Measurements from ENCODE around the gene ADGRE1.

Gene ADGRE1

DNA sequence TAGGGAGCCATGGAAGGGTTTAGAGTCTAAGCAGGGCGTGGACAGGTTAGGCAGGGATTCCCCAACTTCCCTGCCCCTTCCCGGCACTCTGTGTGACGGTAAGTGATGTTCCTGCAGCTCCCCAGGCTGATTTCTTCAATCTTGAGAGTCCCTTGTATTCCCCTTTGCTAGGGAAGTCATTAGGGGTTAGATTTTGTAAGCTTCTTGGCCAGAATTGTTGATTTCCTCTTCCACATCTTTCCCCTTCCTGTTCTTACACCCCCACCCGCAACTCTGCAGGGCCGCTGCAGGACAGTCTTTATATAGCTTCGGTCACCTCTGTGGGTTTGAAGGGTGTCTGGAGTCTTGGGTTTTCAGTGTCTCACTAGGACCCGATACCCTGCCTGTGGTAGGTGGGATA lies 10.6 kb upstream of the ADGRE1 start:
- no peak for DNase-seq

DNA sequence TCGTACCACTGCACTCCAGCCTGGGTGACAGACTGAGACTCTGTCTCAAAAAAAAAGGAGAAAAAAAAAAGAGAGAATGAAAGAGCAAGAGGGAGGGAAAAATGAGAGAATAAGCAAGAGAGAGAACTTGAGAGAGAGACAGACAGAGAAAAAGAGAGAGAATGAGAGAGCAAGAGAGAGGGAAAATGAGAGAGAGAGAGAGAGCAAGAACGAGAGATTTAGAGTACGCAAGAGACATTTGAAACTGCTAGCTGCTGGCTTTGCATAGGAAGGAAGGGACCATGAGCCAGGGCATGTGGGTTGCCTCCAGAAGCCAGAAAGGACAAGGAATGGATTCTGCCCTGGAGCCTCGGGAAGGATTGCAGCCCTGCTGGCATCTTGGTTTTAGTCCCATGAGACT lies 9.6 kb upstream of the ADGRE1 start:
- DNase-seq = no peak

GRCh38 chr19:6886277-6886897 lies 992 bp upstream of the ADGRE1 start:
- DNase-seq = no peak

DNA sequence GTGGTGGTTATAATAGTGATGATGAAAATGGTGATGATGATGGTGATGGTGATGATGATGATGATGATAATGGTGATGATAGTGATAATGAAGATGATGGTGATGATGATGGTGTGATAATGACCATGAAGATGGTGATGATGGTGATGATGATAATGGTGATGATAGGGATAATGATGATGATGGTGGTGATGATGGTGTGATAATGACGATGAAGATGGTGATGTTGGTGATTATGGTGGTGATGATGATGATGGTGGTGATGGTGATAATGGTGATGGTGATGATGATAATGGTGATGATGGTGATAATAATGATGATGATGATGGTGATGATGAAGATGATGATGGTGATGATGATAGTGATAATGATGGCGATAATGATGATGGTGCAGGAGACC lies 1.6 kb downstream of the ADGRE1 start:
- no peak for DNase-seq

DNA sequence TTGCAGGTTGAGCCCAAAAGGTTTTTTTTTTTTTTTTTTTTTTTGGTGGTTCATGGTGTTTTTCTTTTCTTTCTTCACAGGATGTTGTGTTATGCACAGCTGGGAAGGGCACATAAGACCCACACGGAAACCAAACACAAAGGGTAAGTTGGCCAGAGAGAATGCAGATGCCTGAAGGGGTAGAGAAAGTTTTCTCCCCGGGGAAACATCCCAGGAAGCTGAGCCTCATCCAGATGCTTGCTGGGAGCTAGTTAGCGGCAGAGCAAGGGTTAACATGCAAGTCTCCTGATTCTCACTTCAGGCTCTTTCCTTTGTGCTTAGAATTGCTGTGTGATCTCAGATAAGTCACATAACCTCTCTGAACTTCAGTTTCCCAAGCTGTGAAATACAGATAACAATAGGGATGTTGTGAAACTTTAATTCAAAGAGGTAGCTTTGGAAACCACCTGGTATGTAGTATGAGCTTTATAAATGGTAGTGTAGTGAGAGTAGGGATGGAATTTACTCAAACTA lies 3.1 kb downstream of the ADGRE1 start:
- DNase-seq = no peak

DNA sequence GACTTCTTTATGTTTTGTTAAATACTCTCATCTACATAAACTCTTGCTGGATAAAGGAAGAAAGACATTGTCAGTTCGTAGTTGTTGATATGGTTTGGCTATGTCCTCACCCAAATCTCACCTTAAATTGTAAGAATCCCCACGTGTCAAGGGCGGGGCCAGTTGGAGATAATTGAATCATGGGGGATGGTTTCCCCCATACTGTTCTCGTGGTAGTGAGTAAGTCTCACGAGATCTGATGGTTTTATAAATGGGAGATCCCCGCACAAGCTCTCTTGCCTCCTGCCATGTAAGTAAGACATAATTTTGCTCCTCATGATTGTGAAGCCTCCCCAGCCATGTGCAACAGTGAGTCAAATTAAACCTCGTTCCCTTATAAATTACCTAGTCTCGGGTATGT lies 3.6 kb downstream of the ADGRE1 start:
- peak; percentile 47 for DNase-seq

- no peak for DNase-seq
Observed at GRCh38 chr19:6891761-6892385, 4.5 kb downstream of the ADGRE1 start.

DNA sequence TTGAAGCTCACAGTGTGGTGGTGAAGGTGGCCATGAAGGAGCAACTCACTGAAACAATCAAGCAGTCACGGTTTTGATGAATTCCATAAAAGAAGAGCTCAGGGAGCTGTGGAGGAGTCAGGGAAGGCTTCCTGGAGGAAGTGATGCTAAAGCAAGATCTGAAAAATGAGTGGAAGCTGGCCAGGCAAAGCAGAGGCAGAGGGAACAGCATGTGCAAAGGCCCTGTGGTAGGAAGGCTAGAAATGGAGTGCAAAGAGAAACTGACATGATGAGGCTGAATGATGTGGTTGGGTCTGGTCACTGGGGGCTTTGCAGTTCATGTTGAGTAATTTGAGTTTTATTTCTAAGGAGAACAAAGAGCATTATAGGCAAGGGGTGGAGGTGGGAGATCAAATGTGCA lies 6.9 kb downstream of the ADGRE1 start:
- no peak for DNase-seq

DNA sequence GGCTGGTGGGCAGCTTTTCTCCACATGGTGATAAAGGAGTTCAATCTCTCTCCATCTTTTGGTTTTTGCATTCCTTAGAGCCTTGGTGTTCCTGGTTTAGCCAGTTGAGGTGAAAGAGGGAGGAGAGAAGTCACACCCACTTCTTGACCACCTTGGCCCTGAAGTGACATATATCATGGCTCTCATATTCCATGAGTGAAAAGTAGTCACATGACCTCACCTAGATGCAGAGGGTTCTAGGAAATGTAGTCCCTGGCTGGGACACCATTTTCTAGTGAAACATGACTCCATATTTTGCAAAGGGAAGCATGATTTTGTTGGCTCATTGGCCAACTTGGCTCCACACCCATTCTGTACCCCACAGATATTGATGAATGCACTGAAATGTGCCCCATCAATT lies 16.1 kb downstream of the ADGRE1 start:
- no peak for DNase-seq

DNA sequence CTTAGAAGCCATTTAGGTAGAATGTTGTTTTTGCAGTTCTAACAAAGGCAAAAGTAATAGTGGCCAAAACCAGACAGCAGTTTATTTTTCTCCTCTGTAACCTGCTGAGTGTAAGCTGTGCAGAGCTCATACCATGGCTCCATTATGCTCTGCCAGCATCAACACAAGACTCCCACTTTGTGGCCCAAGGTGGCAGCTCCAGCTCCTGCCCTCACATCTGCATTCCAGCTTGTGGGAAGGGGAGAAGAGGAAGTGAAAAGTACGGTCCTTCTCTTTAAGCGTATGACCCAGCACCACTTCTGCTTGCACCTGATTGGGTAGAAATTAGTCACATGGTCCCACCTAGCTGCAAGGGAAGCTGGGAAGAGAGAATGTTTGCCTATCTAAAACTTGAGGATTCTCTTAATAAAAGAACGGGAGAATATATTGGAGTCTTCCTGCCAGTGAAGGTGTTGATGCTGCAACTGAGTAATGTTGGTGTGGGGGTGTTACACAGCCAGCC lies 19.2 kb downstream of the ADGRE1 start:
- no peak for DNase-seq

DNA sequence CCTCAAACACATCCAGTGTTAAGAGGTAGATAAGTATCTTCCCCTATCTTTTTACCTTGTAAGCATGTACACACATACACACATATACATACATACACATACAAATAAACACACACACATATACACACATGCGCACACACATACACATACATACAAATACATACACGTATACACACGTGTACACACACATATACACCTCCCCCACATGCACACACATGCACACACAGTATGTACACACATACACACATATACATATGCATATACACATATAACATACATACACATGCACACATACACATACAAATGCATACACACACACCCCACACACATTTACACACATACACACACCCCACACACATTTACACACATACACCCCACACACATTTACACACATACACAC lies 24.1 kb downstream of the ADGRE1 start:
- no peak for DNase-seq

GRCh38 chr19:6914321-6914720 lies 26.9 kb downstream of the ADGRE1 start:
- DNase-seq = no peak

DNA sequence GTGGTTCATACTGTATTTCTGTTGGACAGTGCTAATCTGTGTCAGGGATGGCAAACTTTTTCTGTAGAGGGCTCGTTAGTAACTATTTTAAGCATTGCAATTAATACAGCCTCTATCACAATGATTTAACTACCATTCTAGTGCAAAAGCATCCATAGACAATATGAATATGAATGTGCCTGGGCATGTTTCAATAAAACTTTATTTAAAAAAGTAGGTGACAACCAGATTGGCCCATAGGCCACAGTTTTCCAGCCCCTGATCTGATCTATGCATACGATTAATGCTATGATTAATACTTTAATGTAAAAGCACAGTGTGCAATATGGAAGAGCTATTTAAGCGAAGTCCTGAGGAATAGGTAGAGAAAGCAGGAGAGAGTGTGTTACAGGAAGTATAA lies 29.6 kb downstream of the ADGRE1 start:
- no peak for DNase-seq

- DNase-seq = no peak
Observed at GRCh38 chr19:6925386-6925785, 38.0 kb downstream of the ADGRE1 start.

DNA sequence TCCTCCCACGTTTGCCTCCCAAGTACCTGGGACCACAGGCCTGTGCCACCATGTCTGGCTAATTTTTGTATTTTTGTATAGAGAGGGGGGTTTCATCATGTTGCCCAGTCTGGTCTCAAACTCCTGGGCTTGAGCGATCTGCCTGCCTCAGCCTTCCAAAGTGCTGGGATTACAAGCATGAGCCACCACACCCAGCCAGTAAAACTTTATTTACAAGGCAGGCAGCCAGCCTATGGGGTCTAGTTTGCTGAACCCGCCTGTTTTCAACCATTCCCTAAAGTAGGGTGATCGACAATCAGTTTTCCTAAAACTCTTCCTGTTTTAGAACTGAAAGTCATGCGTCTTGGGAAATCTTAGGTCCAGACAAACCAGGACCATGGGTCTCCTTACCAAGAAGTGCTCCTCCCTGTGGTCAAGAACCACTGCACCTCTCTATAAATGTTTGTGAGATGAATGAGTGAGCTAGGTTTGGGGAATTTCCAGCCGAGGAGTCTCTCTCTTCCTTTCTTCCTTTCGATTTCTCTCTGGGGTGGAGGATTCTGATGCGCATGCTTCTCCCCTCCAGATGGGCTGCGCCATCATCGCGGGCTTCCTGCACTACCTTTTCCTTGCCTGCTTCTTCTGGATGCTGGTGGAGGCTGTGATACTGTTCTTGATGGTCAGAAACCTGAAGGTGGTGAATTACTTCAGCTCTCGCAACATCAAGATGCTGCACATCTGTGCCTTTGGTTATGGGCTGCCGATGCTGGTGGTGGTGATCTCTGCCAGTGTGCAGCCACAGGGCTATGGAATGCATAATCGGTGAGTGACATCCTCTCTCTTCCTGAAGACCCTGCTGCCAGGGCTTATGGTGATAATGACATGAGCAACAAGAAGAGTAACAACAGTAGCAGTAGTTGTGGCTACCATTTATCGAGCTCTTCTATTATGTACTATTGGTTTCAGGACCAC lies 38.7 kb downstream of the ADGRE1 start:
- DNase-seq = peak; percentile 39

DNA sequence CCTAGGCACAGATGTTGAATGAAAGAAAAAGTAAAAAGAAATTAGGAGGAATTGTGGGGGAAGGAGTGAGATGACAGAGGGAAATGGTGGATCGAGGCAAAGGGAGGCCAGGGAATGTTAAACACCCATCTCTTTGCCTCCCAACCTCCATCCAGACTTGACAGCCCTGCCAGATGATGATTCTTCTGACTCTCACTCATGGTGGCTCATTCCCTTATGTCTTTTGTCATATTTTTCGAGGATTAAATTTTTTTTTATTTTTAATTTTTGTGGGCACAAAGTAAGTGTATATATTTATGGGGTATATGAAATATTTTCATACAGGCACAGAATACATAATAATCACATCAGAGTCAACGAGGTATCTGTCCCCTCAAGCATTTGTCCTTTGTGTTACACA lies 42.8 kb downstream of the ADGRE1 start:
- no peak for DNase-seq

GRCh38 chr19:6935069-6935468 lies 47.7 kb downstream of the ADGRE1 start:
- DNase-seq = no peak

DNA sequence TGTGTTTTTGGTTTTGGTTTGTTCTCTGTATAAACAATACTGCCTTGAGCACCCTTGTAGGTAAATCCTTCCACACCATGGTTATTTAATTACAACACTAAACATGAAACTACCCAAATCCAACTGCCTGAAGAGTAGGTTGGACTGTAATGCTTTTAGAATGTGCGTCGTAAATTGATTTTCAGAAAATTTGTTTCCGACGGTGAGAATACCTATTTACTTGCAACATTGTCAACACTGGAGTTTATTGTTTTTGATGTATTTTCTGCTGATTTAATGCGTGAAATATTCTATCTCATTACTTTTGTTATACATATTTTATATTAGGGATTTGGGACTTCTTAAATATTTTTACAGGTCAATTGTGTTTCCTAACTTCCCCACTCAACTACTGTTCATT lies 48.2 kb downstream of the ADGRE1 start:
- no peak for DNase-seq

DNA sequence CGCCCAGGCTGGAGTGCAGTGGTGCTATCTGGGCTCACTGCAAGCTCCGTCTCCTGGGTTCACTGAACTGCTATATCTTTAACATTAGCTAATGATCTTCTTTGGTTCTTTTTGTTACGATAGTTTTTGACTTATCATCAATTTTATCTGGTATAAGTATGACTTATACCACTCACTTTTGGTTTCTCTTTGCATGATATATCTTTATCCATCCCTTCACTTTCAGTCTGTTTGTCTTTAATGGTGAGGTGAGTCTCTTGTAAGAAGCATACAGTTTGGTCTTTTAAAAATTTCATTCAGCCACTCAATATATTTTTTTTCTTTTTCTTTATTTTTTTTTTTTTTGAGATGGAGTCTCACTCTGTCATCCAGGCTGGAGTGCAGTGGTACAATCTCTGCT lies 58.4 kb downstream of the ADGRE1 start:
- no peak for DNase-seq

DNA sequence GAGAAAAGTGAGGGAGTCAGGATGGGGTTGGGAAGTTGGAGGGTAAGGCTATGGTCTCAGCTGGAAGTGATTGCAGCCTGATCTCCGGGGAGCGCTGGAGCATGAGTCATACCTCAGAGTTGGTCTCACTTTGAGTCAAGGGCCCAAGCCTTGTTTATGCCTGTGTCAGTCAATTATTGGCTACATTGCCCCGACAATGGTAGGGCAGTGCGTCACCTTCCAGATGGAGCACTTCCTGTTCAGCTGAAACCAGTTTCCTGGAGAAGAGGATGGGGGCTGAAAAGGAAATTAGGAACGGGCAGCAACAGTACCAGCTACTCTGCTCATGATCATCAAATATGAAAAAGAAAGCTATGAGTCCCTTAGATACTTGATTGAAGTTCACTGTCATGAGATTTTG lies 60.4 kb downstream of the ADGRE1 start:
- DNase-seq = peak; percentile 68

DNA sequence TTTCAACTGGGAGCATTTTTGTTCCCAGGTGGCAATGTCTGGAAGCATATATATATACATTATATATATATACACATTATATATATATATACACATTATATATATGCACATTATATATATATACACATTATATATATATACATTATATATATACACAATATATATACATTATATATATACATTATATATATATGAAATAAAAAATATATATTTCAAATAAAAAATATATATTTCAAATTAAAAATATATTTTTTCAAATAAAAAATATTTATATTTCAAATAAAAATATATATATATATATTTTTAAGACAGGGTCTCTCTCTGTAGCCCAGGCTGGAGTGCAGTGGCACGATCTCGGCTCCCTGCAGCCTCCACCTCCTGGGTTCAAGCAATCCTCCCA lies 61.5 kb downstream of the ADGRE1 start:
- no peak for DNase-seq

DNA sequence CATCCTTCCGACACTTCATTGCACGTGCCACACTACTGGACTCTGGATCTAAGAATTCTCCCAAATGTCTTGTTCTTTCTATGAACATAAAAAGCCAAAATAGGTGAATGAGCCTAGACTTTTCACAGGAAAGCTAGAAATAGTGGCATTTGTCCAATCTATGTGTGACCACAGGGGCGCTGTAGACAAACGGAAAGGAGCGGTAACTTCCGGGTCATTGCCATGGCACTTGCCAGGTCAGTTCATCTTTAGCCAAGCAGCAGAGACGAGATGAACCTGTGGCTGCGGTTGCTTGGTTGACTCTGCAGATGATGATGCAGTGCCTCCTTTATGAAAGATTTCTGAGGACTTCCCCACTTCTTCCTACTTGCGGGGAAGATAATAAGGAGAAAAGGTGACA lies 65.6 kb downstream of the ADGRE1 start:
- DNase-seq = no peak

- DNase-seq = no peak
Observed at GRCh38 chr19:6955082-6955481, 67.7 kb downstream of the ADGRE1 start.

DNA sequence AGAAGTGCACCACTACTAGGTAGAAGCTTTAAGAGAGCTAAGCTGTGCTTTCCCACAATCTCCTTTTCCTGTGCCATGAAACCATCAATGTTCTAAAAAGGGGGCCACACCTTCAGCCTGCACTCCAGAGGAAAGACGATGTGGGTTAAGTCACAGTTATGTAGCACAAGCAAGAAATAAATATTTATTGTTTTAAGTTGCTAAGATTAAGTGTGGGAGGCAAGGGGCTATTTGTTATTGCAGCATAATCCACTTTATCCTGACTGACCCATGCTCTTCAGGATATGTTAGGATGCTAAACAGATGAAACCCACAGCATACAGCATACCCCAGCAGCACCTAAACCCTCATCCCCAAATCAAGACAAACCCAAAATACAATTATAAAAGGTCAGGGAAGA lies 69.2 kb downstream of the ADGRE1 start:
- no peak for DNase-seq
